ENCODE results near the gene SPTBN1.

SPTBN1 gene

GRCh38 chr2:54712516-54712915 lies 256.4 kb downstream of the SPTBN1 start:
- in situ Hi-C loops (cut with MboI; ENCODE audit: low sequenced_read_pairs), result no loop called here
- Histone ChIP-seq H3K9me3 (no peaks in the 10 kb centered on the region), H3K4me1 (peaks cover 11% of the 10 kb centered on the region), H3K4me3 (no peak overlapping the region), H3K36me3 (replicated peaks) (no peaks in the 10 kb centered on the region), H3K27me3 (ENCODE audit: low read depth) (no peaks in the 10 kb centered on the region)
- no peak for DNase-seq (ENCODE audit: low spot score in 2 of 2)

GRCh38 chr2:54714996-54715395 lies 258.9 kb downstream of the SPTBN1 start:
- DNase-seq (ENCODE audit: low spot score in 2 of 2), result peak in 1 of 2 experiments; percentile 76
- Histone ChIP-seq H3K9me3 (no peaks in the 10 kb centered on the region), H3K27me3 (ENCODE audit: low read depth) (no peaks in the 10 kb centered on the region), H3K36me3 (replicated peaks) (no peaks in the 10 kb centered on the region), H3K4me1 (peaks cover 11% of the 10 kb centered on the region), H3K4me3 (no peak overlapping the region)
- in situ Hi-C loops (cut with MboI; ENCODE audit: low sequenced_read_pairs), result no loop called here

GRCh38 chr2:54716375-54716774 lies 260.2 kb downstream of the SPTBN1 start:
- no peak for DNase-seq (ENCODE audit: low spot score in 2 of 2)
- Histone ChIP-seq H3K9me3 (no peaks in the 10 kb centered on the region), H3K4me3 (no peak overlapping the region), H3K27me3 (ENCODE audit: low read depth) (no peaks in the 10 kb centered on the region), H3K4me1 (peaks cover 11% of the 10 kb centered on the region), H3K36me3 (replicated peaks) (no peaks in the 10 kb centered on the region)
- in situ Hi-C loops (cut with MboI; ENCODE audit: low sequenced_read_pairs), result no loop called here

- no peaks in the 10 kb centered on the region for H3K9me3 ChIP-seq
- in situ Hi-C loops (cut with MboI; ENCODE audit: low sequenced_read_pairs), result no loop called here
- H3K36me3 ChIP-seq (replicated peaks), result no peaks in the 10 kb centered on the region
- DNase-seq (ENCODE audit: low spot score in 2 of 2), result no peak
- H3K4me3 ChIP-seq, result no peak overlapping the region
- no peaks in the 10 kb centered on the region for H3K27me3 ChIP-seq (ENCODE audit: low read depth)
- H3K4me1 ChIP-seq, result peaks cover under 1% of the 10 kb centered on the region; the same call in 1 of the 2 replicates
Measured at GRCh38 chr2:54720563-54720962, 264.4 kb downstream of the SPTBN1 start.

Measured in HAP-1 (cell line).